GM12801 (cell line): ENCODE results near the gene TRMT11.

Source experiments
- TF ChIP-seq, protein P1 (sequence below): IDR thresholded peaks from one replicate; pipeline ENCODE4 v1.5.1; 2011; ENCODE audit warnings: control low read depth; ENCODE audit not compliant: insufficient read length; ENCODE audit errors: extremely low read depth

Gene TRMT11

DNA sequence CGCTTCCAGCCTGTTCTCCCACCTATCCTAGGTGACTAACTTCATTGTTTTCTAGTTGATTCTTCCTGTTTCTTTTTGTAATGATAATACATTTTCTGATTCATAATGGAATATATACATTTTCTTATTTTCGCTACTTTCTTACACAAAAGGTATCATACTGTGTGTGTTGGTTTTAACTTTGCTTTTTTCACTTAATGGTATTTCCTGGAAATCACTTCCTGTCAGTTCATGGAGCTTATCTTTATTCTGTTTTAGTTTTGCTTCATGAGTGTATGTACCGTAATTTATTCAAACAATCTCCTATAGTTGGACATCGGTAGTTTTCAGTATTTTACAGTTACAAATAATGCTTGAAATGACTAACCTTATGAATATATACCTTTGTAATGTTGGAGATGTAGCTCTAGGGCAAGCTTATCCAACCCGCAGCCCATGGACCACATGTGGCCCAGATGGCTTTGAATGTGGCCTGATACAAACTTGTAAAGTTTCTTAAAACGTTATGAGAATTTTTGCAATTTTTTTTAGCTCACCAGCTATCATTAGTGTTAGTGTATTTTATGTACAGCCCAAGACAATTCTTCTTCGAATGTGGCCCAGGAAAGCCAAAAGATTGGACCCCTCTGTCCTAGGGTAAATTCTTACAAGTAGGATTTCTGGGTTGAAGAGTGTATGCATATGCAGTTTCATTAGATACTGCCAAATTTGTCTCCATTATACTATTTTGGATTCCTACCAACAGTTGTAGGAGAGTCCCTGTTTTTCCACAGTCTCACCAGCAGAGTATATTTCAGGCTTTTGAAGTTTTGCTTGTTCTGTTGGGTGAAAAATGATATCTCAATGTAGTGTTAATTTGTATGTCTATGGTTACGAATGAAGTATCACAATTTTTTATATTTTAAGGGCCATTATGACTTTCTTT is 16.7 kb downstream of the TRMT11 start:
- TF ChIP-seq, protein P1, sequence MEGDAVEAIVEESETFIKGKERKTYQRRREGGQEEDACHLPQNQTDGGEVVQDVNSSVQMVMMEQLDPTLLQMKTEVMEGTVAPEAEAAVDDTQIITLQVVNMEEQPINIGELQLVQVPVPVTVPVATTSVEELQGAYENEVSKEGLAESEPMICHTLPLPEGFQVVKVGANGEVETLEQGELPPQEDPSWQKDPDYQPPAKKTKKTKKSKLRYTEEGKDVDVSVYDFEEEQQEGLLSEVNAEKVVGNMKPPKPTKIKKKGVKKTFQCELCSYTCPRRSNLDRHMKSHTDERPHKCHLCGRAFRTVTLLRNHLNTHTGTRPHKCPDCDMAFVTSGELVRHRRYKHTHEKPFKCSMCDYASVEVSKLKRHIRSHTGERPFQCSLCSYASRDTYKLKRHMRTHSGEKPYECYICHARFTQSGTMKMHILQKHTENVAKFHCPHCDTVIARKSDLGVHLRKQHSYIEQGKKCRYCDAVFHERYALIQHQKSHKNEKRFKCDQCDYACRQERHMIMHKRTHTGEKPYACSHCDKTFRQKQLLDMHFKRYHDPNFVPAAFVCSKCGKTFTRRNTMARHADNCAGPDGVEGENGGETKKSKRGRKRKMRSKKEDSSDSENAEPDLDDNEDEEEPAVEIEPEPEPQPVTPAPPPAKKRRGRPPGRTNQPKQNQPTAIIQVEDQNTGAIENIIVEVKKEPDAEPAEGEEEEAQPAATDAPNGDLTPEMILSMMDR, result no peak

DNA sequence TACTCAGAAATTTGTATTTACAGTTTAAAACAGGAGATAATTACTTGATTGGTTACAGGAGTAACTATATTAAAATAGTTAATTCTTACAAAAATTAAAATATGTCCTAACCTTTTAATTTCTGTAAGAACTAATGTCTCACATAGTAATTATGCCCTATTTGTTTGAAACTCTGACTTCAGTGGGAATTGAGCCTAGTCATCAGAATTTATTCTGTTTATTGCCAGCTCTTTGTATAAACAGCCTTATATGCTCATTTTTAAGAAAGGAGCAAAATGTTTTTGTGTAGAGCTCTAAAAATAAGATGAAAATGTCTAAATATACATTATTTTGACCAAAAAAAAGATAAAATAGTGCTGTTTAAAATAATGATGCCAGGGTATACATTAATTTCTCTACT is 21.5 kb downstream of the TRMT11 start:
- TF ChIP-seq, protein P1, result no peak

DNA sequence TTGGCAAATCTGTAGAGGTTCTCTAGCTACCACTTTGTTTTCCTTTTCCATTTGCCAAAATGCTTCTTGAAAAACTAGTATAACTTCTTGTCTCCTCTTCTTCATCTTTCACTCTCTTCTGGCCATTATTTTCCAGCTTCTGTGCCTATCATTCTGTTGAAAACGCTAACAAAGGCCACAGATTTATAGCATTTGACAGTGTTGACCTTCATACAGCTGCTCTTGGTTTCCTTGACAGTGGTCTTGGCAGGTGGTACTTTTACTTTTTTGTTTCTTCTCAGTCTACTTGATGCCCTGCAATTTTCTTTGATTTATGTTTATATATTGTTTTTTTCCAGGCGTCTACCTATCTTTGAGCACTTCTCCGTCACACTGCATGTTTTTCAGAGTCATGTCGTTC is 23.7 kb downstream of the TRMT11 start:
- TF ChIP-seq, protein P1, result no peak

DNA sequence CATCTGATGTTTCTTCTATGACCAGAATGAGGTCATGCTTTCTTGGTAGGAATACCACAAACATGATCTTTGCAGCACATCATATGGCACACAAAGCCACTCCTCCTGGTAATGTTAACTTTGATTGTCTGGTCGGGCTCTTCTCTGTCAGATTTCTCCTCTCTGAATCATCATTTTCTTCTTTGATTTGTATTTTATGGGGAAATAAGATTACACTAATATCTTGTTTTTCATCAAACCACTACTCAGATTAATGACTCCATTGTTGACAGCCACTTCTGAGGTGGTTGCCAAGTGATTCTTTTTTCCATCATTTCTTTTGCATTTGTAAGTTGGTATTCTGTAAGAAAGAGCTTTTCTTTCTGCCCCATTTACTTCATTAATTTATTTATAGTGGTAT is 29.5 kb downstream of the TRMT11 start:
- TF ChIP-seq, protein P1, result no peak

DNA sequence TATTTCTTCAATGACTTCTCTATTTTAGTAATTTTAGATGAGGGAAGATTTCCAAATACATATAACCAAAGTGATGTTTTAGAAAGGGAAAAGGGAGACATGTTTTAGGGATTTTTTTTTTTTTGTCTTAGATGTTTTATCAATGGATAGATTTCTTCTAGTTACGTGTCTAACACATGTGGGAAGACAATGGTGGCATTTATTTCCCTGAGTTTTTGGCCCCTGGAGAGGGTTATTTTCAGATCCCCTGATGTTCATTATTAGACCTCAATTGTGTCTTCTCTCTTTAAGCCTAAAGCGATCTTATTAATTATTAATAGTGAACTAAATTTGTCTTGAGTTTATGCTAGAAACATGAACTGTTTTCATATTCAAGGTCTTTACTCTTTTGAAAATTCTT is 30.3 kb downstream of the TRMT11 start:
- TF ChIP-seq, protein P1, result no peak

DNA sequence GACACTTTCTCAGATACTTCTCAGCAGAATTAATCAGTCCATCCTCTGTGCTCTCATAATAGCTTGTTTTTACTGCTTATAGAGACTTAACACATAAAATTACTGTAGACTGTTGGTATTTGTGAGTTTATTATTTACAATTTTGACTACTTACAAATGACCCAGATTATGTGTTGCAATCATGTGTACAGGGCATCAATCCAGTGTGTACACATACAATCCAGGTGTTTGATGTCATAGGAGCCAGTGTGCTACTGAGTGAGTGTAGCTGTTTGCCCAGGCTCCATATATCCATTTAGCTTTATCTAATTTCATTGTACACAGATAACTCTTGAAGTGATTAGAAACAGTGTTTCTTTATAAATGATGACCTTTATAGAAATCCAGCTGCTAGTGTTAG is 31.3 kb downstream of the TRMT11 start:
- TF ChIP-seq, protein P1, result no peak

DNA sequence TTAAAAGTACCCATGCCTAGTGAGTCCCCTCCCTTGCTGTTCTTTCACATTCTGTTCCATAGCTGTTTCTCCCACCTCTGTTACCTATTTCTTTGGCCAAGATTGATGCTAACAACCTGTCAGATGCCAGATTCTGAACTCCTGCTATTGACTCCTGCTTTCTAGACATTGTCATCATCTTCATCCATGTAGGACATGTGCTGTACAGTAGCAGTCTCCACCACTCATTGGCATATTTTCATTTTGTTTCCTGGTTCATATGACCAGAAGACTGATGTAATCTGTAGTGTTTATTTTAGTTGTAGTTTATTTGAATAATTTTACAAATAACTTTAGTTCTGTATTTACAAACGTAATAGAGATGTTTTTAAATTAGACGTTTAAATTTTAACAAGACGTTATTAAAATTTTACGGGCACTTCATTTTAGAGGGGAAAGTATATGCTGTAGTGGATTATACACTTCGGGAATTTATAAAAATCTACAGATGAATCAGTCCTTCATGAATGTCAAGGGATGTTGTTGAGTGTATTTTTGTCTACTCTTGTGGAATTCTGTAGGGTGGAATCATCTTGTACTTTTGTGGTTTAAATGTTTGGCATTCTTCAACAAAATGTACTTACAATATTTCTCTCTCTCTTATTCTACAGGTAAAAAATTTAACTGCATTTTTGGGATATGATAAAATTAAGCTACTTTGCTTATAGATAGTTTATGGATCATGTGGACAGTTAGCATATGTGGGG is 34.1 kb downstream of the TRMT11 start:
- TF ChIP-seq, protein P1, result no peak
